OCI-LY1 (cell line): ENCODE measurements around the gene SCLY.

Experiments
- H2AFZ ChIP-seq: fragments of 200-600 bp; sonication (generic), shearing (Covaris generic); 2 replicates; pipeline ENCODE4 v1.6.0; 2014; ENCODE audit warnings: antibody characterized with exemption, mild to moderate bottlenecking, low read length
- H3F3A ChIP-seq: fragments of 200-600 bp; sonication (generic), shearing (Covaris generic); 2 replicates; pipeline ENCODE4 v1.6.0; 2014; ENCODE audit warnings: mild to moderate bottlenecking, antibody characterized with exemption, low read length, moderate library complexity; ENCODE audit not compliant: insufficient read depth
- H3K27ac ChIP-seq: fragments of 200-600 bp; sonication (generic); 2 replicates; pipeline ENCODE4 v1.5.1; 2014; ENCODE audit warnings: low read length, mixed run types, mild to moderate bottlenecking, low read depth; ENCODE audit not compliant: poor library complexity, severe bottlenecking
- H3K27me3 ChIP-seq: fragments of 200-600 bp; sonication (generic); 2 replicates; pipeline ENCODE4 v1.6.0; 2014; ENCODE audit warnings: antibody characterized with exemption, mild to moderate bottlenecking, low read length, moderate library complexity; ENCODE audit not compliant: insufficient read depth
- H3K36me3 ChIP-seq: fragments of 200-600 bp; sonication (generic); 2 replicates; pipeline ENCODE4 v1.6.1; 2014; ENCODE audit warnings: mild to moderate bottlenecking, antibody characterized with exemption, low read length, moderate library complexity, mixed read lengths; ENCODE audit not compliant: insufficient read depth
- H3K4me1 ChIP-seq: fragments of 200-600 bp; sonication (generic); 2 replicates; pipeline ENCODE4 v1.5.1; 2014; ENCODE audit warnings: mild to moderate bottlenecking, low read length, moderate library complexity; ENCODE audit not compliant: insufficient read depth, severe bottlenecking
- H3K4me2 ChIP-seq: fragments of 200-600 bp; sonication (generic), shearing (Covaris generic); 2 replicates; pipeline ENCODE4 v1.6.1; 2014; ENCODE audit warnings: low read length
- H3K4me3 ChIP-seq: fragments of 200-600 bp; sonication (generic); 2 replicates; pipeline ENCODE4 v1.5.1; 2014; ENCODE audit warnings: low read length, low read depth, mild to moderate bottlenecking, mixed read lengths; ENCODE audit not compliant: poor library complexity, severe bottlenecking
- H3K79me2 ChIP-seq: fragments of 200-600 bp; shearing (Covaris generic); 2 replicates; pipeline ENCODE4 v1.6.1; 2016; ENCODE audit warnings: mixed run types, low read length, mixed read lengths; ENCODE audit not compliant: insufficient read depth
- H3K9ac ChIP-seq: fragments of 200-600 bp; sonication (generic), shearing (Covaris generic); 2 replicates; pipeline ENCODE4 v1.6.1; 2014; ENCODE audit warnings: mild to moderate bottlenecking, low read length, mixed read lengths
- H3K9me2 ChIP-seq: fragments of 200-600 bp; sonication (generic), shearing (Covaris generic); 2 replicates; pipeline ENCODE4 v1.6.1; 2014; ENCODE audit warnings: low read depth, mild to moderate bottlenecking, low read length, mixed read lengths
- H3K9me3 ChIP-seq: fragments of 200-600 bp; shearing (Covaris generic); 2 replicates; pipeline ENCODE4 v1.6.1; 2014; ENCODE audit warnings: low read length, mixed read lengths
- H4K20me1 ChIP-seq: fragments of 200-600 bp; sonication (generic), shearing (Covaris generic); 2 replicates; pipeline ENCODE4 v1.6.0; 2016; ENCODE audit warnings: mild to moderate bottlenecking, low read length; ENCODE audit not compliant: insufficient read depth
- EZH2 ChIP-seq: fragments of 200-600 bp; sonication (generic), shearing (Covaris generic); IDR thresholded peaks from 2 replicates; pipeline ENCODE4 v1.8.0; 2017; ENCODE audit warnings: borderline replicate concordance, mixed run types, mild to moderate bottlenecking, antibody characterized with exemption, low read length, moderate library complexity, mixed read lengths
- TF ChIP-seq, protein P1 (sequence below): fragments of 200-600 bp; sonication (generic), shearing (Covaris generic); IDR thresholded peaks from 2 replicates; pipeline ENCODE4 v1.5.1; 2017; ENCODE audit warnings: mild to moderate bottlenecking, antibody characterized with exemption, low read length, moderate library complexity, mixed read lengths

Gene SCLY

DNA sequence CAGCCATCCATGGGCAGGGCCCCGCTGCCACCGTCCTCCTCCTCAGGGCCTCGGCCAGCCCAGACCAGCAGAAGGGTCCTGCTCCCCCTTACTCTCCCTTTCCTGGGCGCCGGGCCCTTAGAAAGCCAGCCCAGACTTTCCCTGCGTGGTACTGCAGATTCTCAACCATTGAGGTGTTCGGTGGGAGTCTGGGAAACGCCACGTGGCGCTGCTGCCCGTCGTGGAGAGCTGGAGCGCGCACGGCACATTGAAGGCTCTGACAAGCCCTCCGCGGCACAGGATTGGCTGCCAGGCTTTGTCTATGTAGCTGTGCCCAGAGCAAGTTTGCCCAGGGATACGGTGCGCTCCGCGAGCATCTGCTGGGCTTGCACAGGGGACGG lies 67.2 kb downstream of the SCLY start:
- H3K9me3 ChIP-seq = no peaks in the 10 kb centered on the region
- H3F3A ChIP-seq = no peaks in the 10 kb centered on the region
- H2AFZ ChIP-seq = no peak overlapping the region
- no peak overlapping the region for H3K9ac ChIP-seq
- no peak for TF ChIP-seq EZH2
- TF ChIP-seq, protein P1, sequence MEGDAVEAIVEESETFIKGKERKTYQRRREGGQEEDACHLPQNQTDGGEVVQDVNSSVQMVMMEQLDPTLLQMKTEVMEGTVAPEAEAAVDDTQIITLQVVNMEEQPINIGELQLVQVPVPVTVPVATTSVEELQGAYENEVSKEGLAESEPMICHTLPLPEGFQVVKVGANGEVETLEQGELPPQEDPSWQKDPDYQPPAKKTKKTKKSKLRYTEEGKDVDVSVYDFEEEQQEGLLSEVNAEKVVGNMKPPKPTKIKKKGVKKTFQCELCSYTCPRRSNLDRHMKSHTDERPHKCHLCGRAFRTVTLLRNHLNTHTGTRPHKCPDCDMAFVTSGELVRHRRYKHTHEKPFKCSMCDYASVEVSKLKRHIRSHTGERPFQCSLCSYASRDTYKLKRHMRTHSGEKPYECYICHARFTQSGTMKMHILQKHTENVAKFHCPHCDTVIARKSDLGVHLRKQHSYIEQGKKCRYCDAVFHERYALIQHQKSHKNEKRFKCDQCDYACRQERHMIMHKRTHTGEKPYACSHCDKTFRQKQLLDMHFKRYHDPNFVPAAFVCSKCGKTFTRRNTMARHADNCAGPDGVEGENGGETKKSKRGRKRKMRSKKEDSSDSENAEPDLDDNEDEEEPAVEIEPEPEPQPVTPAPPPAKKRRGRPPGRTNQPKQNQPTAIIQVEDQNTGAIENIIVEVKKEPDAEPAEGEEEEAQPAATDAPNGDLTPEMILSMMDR = no peak
- no peak overlapping the region for H3K4me2 ChIP-seq
- no peaks in the 10 kb centered on the region for H3K79me2 ChIP-seq
- no peaks in the 10 kb centered on the region for H3K9me2 ChIP-seq
- H3K27me3 ChIP-seq = peaks cover 19% of the 10 kb centered on the region
- H3K36me3 ChIP-seq = no peaks in the 10 kb centered on the region
- H3K4me1 ChIP-seq = no peaks in the 10 kb centered on the region
- H4K20me1 ChIP-seq = no peaks in the 10 kb centered on the region
- H3K4me3 ChIP-seq = no peak overlapping the region
- H3K27ac ChIP-seq = no peak overlapping the region

DNA sequence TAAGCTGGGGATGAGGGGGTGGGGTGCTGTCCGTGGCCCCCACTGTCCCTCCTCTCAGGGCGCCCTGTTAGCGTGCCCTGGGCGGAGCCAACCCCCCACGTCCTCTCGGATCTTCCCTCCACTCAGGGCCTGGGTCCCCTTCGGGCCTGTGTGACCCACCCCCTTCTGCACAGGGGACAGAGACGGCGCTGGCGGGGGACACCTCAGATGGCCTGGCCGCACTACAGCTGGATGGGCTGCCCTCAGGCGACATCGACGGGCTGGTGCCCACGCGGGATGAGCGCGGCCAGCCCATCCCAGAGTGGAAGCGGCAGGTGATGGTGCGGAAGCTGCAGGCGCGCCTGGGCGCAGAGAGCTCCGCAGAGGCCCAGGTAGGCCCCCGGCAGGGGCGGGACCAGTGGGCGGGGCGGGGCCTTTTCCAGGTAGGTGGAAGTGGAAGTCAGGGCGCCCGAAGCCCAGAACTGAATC lies 67.8 kb downstream of the SCLY start:
- no peak overlapping the region for H3K4me3 ChIP-seq
- no peaks in the 10 kb centered on the region for H3K79me2 ChIP-seq
- H4K20me1 ChIP-seq = no peaks in the 10 kb centered on the region
- TF ChIP-seq, protein P1 = no peak
- TF ChIP-seq EZH2 = no peak
- peaks cover 19% of the 10 kb centered on the region for H3K27me3 ChIP-seq
- H3K9ac ChIP-seq = no peak overlapping the region
- H3K9me2 ChIP-seq = no peaks in the 10 kb centered on the region
- no peak overlapping the region for H3K27ac ChIP-seq
- H3K36me3 ChIP-seq = no peaks in the 10 kb centered on the region
- no peak overlapping the region for H2AFZ ChIP-seq
- no peaks in the 10 kb centered on the region for H3K4me1 ChIP-seq
- no peak overlapping the region for H3K4me2 ChIP-seq
- H3K9me3 ChIP-seq = no peaks in the 10 kb centered on the region
- no peaks in the 10 kb centered on the region for H3F3A ChIP-seq

DNA sequence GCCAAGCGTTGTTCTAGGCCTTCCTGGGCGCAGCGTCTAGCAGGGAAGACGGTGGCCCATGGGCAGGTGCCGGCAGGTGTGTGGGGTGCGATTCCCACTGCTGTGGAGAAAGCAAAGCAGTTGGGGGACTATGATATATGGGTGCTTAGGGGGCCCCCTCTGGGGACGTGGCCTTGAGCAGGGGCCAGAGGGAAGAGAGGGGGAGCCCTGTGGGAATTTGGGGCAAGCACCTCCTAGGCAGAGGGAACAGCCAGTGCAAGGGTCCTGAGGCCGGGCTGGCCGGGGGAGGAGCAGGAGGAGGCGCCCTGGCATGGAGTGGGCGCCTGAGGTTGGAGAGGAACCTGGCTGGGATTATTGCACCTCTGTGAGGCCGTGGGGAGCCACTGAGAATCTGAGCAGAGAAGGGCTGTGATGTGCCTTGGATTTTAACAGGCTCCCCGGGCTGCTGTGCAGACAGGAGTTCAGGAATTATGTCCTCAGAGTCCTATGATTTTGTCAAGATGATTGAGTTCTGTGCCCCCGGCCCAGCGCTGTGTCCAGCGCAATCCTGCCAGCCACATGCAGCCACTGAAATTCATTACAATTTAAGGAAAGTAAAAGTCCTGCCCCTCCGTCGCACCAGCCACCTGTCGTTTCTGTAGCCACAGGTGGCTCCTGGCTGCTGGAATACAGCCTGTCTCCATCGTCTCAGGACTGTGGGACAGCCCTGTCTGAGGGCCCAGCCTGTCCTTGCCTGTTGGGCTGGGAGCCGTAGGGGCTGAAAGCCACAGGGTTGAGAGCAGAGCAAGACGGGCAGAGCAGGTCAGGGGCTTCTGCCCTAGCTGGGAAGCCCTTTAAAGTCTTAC lies 68.6 kb downstream of the SCLY start:
- H3K9me2 ChIP-seq = no peaks in the 10 kb centered on the region
- TF ChIP-seq, protein P1 = no peak
- TF ChIP-seq EZH2 = no peak
- peaks cover 19% of the 10 kb centered on the region for H3K27me3 ChIP-seq
- no peak overlapping the region for H3K9ac ChIP-seq
- H3F3A ChIP-seq = no peaks in the 10 kb centered on the region
- no peak overlapping the region for H3K4me3 ChIP-seq
- H3K36me3 ChIP-seq = no peaks in the 10 kb centered on the region
- H3K27ac ChIP-seq = no peak overlapping the region
- no peaks in the 10 kb centered on the region for H3K79me2 ChIP-seq
- no peaks in the 10 kb centered on the region for H3K4me1 ChIP-seq
- H2AFZ ChIP-seq = no peak overlapping the region
- H3K9me3 ChIP-seq = no peaks in the 10 kb centered on the region
- H3K4me2 ChIP-seq = no peak overlapping the region
- H4K20me1 ChIP-seq = no peaks in the 10 kb centered on the region
